H1 (cell line): ENCODE measurements around the gene GPR135. TPM values are rescaled to one million over a fixed set of nuclear protein-coding genes. Genes with fewer than 3 reads are reported as not detected.

Experiments used
- CTCF ChIA-PET: fragments of 300-600 bp; sonication (Branson Sonifier 250); formaldehyde crosslinking; loops from one replicate; lab custom pipeline; 2021; ENCODE audit not compliant: partially characterized antibody; lab: Charles Lee
- POLR2A ChIA-PET: fragments of 300-600 bp; sonication (Branson Sonifier 250); formaldehyde crosslinking; loops from one replicate; lab custom pipeline; 2021; ENCODE audit warnings: inconsistent platforms; ENCODE audit not compliant: partially characterized antibody; lab: Charles Lee
- DNase-seq, 2 experiments: peaks; one replicate each; pipeline versions ENCODE4 v3.0.0 to v3.0.0-alpha.2; 2010 to 2022; ENCODE audit warnings: low spot score in 2 of 2, low read depth in 1 of 2, mixed read lengths in 1 of 2
- FAIRE-seq: peaks from 2 replicates; lab custom pipeline; 2011; peaks lifted over from hg19 to GRCh38; lab: Jason Lieb, UNC
- H2AFZ ChIP-seq: 2 replicates; pipeline ENCODE4 v1.8.1; 2012; ENCODE audit warnings: low read length, inconsistent platforms
- H2AK5ac ChIP-seq: 2 replicates; pipeline ENCODE4 v1.6.1; 2013; ENCODE audit warnings: low read depth, low read length
- H2BK120ac ChIP-seq: replicated peaks from 2 replicates; pipeline ENCODE3; 2013; ENCODE audit warnings: low read depth, low read length, inconsistent platforms
- H2BK12ac ChIP-seq: 2 replicates; pipeline ENCODE4 v1.6.1; 2013; ENCODE audit warnings: low read depth, low read length
- H2BK15ac ChIP-seq: 2 replicates; pipeline ENCODE4 v1.6.1; 2013; ENCODE audit warnings: low read length
- H2BK20ac ChIP-seq: 2 replicates; pipeline ENCODE4 v1.6.1; 2013; ENCODE audit warnings: low read length
- H2BK5ac ChIP-seq: 2 replicates; pipeline ENCODE4 v1.6.1; 2013; ENCODE audit warnings: low read depth, low read length
- H3K14ac ChIP-seq: 2 replicates; pipeline ENCODE4 v1.6.1; 2013; ENCODE audit warnings: inconsistent platforms; ENCODE audit not compliant: insufficient read length
- H3K18ac ChIP-seq: 2 replicates; pipeline ENCODE4 v1.6.1; 2013; ENCODE audit warnings: low read length; ENCODE audit errors: extremely low read depth
- H3K23ac ChIP-seq: 2 replicates; pipeline ENCODE4 v1.6.1; 2013; ENCODE audit warnings: inconsistent platforms; ENCODE audit not compliant: insufficient read length
- H3K23me2 ChIP-seq: 2 replicates; pipeline ENCODE4 v1.6.1; 2013; ENCODE audit warnings: low read depth, low read length
- H3K27ac ChIP-seq: 2 replicates; pipeline ENCODE4 v1.6.1; 2011; ENCODE audit warnings: low read depth, low read length, inconsistent platforms
- H3K27me3 ChIP-seq, 4 experiments: replicated peaks in 1 of 4; 1 replicate in 1 of 4; 2 replicates in 3 of 4; pipeline versions ENCODE4 v1.6.1 to v1.8.1; 2011 to 2013; ENCODE audit warnings: low read length in 3 of 4, mild to moderate bottlenecking in 3 of 4, inconsistent platforms in 2 of 4, mixed read lengths in 2 of 4, moderate library complexity in 1 of 4; ENCODE audit not compliant: control insufficient read depth in 3 of 4, insufficient read depth in 3 of 4; ENCODE audit errors: extremely low read depth in 1 of 4
- H3K36me3 ChIP-seq, 4 experiments: 2 replicates each; pipeline versions ENCODE4 v1.6.1 to v1.8.1; 2011 to 2013; ENCODE audit warnings: mild to moderate bottlenecking in 4 of 4, low read length in 3 of 4, moderate library complexity in 2 of 4, control low read depth in 1 of 4, inconsistent platforms in 1 of 4; ENCODE audit not compliant: insufficient read depth in 4 of 4, control insufficient read depth in 2 of 4
- H3K4ac ChIP-seq: replicated peaks from 2 replicates; pipeline ENCODE3; 2013; ENCODE audit warnings: low read length, low read depth, mixed read lengths, inconsistent platforms; ENCODE audit not compliant: insufficient read length
- H3K4me1 ChIP-seq, 4 experiments: replicated peaks in 1 of 4; 1 replicate in 1 of 4; 2 replicates in 3 of 4; pipeline versions ENCODE4 v1.6.1 to v1.8.1; 2011 to 2013; ENCODE audit warnings: low read length in 3 of 4, inconsistent platforms in 2 of 4, mixed read lengths in 1 of 4; ENCODE audit not compliant: insufficient read depth in 4 of 4, control insufficient read depth in 3 of 4
- H3K4me2 ChIP-seq, 2 experiments: 2 replicates each; pipeline versions ENCODE4 v1.6.1 to v1.8.1; 2011 to 2013; ENCODE audit warnings: low read depth in 2 of 2, low read length in 2 of 2, control low read depth in 1 of 2, inconsistent platforms in 1 of 2, mild to moderate bottlenecking in 1 of 2; ENCODE audit not compliant: insufficient read depth in 1 of 2
- H3K4me3 ChIP-seq, 4 experiments: fragments of 200-600, 300-600 bp in 1 of 4; sonication (generic), shearing (Covaris generic), sonication (Bioruptor Twin) in 1 of 4; 2 replicates each; pipeline versions ENCODE4 v1.5.1 to v1.8.1; 2011 to 2016; ENCODE audit warnings: low read length in 4 of 4, low read depth in 3 of 4, control low read depth in 2 of 4, inconsistent platforms in 2 of 4, mild to moderate bottlenecking in 2 of 4, mixed read lengths in 1 of 4, moderate library complexity in 1 of 4; ENCODE audit not compliant: insufficient read depth in 2 of 4; ENCODE audit errors: extremely low read depth in 1 of 4
- H3K56ac ChIP-seq: replicated peaks from 2 replicates; pipeline ENCODE3; 2013; ENCODE audit warnings: low read depth, mild to moderate bottlenecking, mixed read lengths, low read length, inconsistent platforms; ENCODE audit not compliant: insufficient read length
- H3K79me1 ChIP-seq: 2 replicates; pipeline ENCODE4 v1.6.1; 2013; ENCODE audit warnings: low read depth, low read length, control low read depth
- H3K79me2 ChIP-seq, 2 experiments: 2 replicates each; pipeline versions ENCODE4 v1.6.1 to v1.8.1; 2012 to 2013; ENCODE audit warnings: low read length in 2 of 2, mild to moderate bottlenecking in 2 of 2, inconsistent platforms in 1 of 2; ENCODE audit not compliant: insufficient read depth in 2 of 2, control insufficient read depth in 1 of 2
- H3K9ac ChIP-seq, 4 experiments: replicated peaks in 1 of 4; 1 replicate in 1 of 4; 2 replicates in 3 of 4; pipeline versions ENCODE4 v1.6.1 to v1.8.1; 2011 to 2013; ENCODE audit warnings: low read depth in 3 of 4, low read length in 3 of 4, control low read depth in 2 of 4, mild to moderate bottlenecking in 2 of 4, moderate library complexity in 2 of 4, inconsistent platforms in 1 of 4; ENCODE audit errors: extremely low read depth in 1 of 4
- H3K9me3 ChIP-seq, 2 experiments: 2 replicates each; pipeline versions ENCODE4 v1.6.1 to v1.8.1; 2012 to 2013; ENCODE audit warnings: mild to moderate bottlenecking in 2 of 2, moderate library complexity in 2 of 2, control low read depth in 1 of 2, inconsistent platforms in 1 of 2, low read depth in 1 of 2, low read length in 1 of 2, mixed read lengths in 1 of 2; ENCODE audit not compliant: insufficient read depth in 2 of 2
- H4K20me1 ChIP-seq, 2 experiments: replicated peaks in 1 of 2; 2 replicates each; pipeline versions ENCODE3 to v1.8.1; 2011 to 2013; ENCODE audit warnings: inconsistent platforms in 2 of 2, low read length in 2 of 2, mild to moderate bottlenecking in 1 of 2; ENCODE audit not compliant: insufficient read depth in 2 of 2, control insufficient read depth in 1 of 2
- H4K5ac ChIP-seq: 2 replicates; pipeline ENCODE4 v1.6.1; 2013; ENCODE audit warnings: low read length, low read depth, mixed read lengths, inconsistent platforms; ENCODE audit not compliant: insufficient read length
- H4K8ac ChIP-seq: 2 replicates; pipeline ENCODE4 v1.8.0; 2013; ENCODE audit warnings: mild to moderate bottlenecking, moderate library complexity, low read length, inconsistent platforms; ENCODE audit not compliant: insufficient read depth; ENCODE audit errors: extremely low read depth
- H4K91ac ChIP-seq: replicated peaks from 2 replicates; pipeline ENCODE3; 2013; ENCODE audit warnings: low read length, mixed read lengths, inconsistent platforms; ENCODE audit not compliant: insufficient read length
- BCL11A ChIP-seq, 2 experiments: IDR thresholded peaks; one replicate each; pipeline ENCODE4 v1.6.1; 2011; ENCODE audit warnings: low read depth in 2 of 2, low read length in 2 of 2, mild to moderate bottlenecking in 2 of 2
- CEBPB ChIP-seq: IDR thresholded peaks from 2 replicates; pipeline ENCODE4 v1.6.1; 2012; ENCODE audit warnings: low read depth, low read length
- CHD1 ChIP-seq: IDR thresholded peaks from 2 replicates; pipeline ENCODE4 v1.6.1; 2012; ENCODE audit warnings: low read depth, low read length, improper control_type of control experiment
- CTBP2 ChIP-seq: IDR thresholded peaks from 2 replicates; pipeline ENCODE4 v1.7.0; 2011; ENCODE audit warnings: borderline replicate concordance, mild to moderate bottlenecking, moderate library complexity, mixed read lengths, low read length; ENCODE audit not compliant: insufficient read depth, insufficient read length
- GTF2F1 ChIP-seq: IDR thresholded peaks from 2 replicates; pipeline ENCODE4 v1.6.1; 2012; ENCODE audit warnings: low read depth, low read length, improper control_type of control experiment, borderline replicate concordance
- NRF1 ChIP-seq: IDR thresholded peaks from 2 replicates; pipeline ENCODE4 v1.6.1; 2011; ENCODE audit warnings: mild to moderate bottlenecking, low read depth, low read length, improper control_type of control experiment
- PHF8 ChIP-seq: fragments of 200-600 bp; sonication (generic); conservative IDR thresholded peaks from 2 replicates; pipeline ENCODE4 v1.7.1; 2012; ENCODE audit warnings: low read depth, mild to moderate bottlenecking, inconsistent platforms, low read length, moderate library complexity
- RNF2 ChIP-seq: fragments of 200-900, 300-1000 bp; sonication (generic); IDR thresholded peaks from 2 replicates; pipeline ENCODE4 v1.7.1; 2016; ENCODE audit warnings: borderline replicate concordance, low read depth, mild to moderate bottlenecking, antibody characterized with exemption, low read length; ENCODE audit not compliant: poor library complexity, severe bottlenecking; ENCODE audit errors: missing control alignments
- SP1 ChIP-seq: IDR thresholded peaks from 2 replicates; pipeline ENCODE4 v1.6.1; 2011; ENCODE audit warnings: low read depth, low read length
- TAF1 ChIP-seq: IDR thresholded peaks from 2 replicates; pipeline ENCODE4 v1.6.1; 2011; ENCODE audit warnings: mild to moderate bottlenecking, low read depth, low read length
- YY1 ChIP-seq: IDR thresholded peaks from 2 replicates; pipeline ENCODE4 v1.6.1; 2011; ENCODE audit warnings: low read depth, mild to moderate bottlenecking, low read length
- ZNF274 ChIP-seq: IDR thresholded peaks from 2 replicates; pipeline ENCODE4 v1.7.0; 2012; ENCODE audit warnings: low read length, borderline replicate concordance; ENCODE audit errors: extremely low read depth
- WGBS, 2 experiments: shearing (Covaris generic) in 1 of 2; methylation state at CpG; one replicate each; pipeline versions ENCODE4 v1.1.6 to v1.1.7; 2013 to 2015; ENCODE audit warnings: low lambda C conversion rate in 2 of 2, mixed read lengths in 2 of 2, inconsistent platforms in 1 of 2, low coverage in 1 of 2, missing lambda C conversion rate in 1 of 2; ENCODE audit not compliant: insufficient replicate concordance in 2 of 2, insufficient coverage in 1 of 2, insufficient read length in 1 of 2; ENCODE audit errors: extremely low coverage in 1 of 2, missing lambda C conversion rate in 1 of 2; 5-methylcytosine and 5-hydroxymethylcytosine counted together
- polyA plus RNA-seq, 7 experiments: library from polyadenylated mRNA; depleted of rRNA in 3 of 7; stranded (reverse) in 5 of 7; unstranded in 2 of 7; fragments of >200 nt in 5 of 7; fragments of 200-250 nt in 2 of 7; gene quantifications; 1 replicate in 5 of 7; 2 replicates in 1 of 7; 4 replicates in 1 of 7; pipeline versions ENCODE4 v1.2.1 to v1.2.3, GENCODE V29; 2011 to 2013; ENCODE audit warnings: missing spikeins in 2 of 7, mixed read lengths in 2 of 7
- total RNA-seq: library from RNA; stranded (reverse); fragmentation: NEBNext Ultra II Directional; extraction: Animal tissue kit (Norgen Biotek cat#: 25700); gene quantifications from 2 replicates; pipeline ENCODE4 v1.2.1, GENCODE V29; 2021
- TF ChIP-seq, protein P1 (sequence below): IDR thresholded peaks from 2 replicates; pipeline ENCODE4 v1.6.1; 2012; ENCODE audit warnings: low read length, inconsistent platforms

Gene GPR135
- total and polyA plus RNA-seq, 2 of the 8 experiments (the other 6 are each of a cell fraction or from before 2014, with no cell fraction given) = 0.48 to 1.1 TPM

DNA sequence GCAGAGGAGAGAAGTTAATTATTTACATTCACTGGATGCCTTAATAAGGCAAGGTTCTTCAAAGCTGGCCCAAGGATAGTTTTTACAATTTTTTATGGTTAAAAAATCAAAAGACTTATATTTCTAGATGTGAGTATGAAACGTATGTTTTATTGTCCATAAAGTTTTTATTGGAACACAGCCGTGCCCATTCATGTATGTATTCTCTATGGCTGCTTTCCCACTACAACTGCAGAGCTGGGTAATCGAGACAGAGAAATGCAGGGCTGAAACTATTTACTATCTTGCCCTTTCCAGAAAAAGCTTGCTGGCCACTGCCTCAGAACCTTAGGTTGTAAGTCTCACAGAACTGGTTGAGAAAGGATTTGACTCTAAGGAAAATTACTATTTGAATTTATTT is 35.6 kb upstream of the GPR135 start:
- CTCF ChIA-PET = interaction anchor here (1.1 to 6.3 kb wide), 3 partner anchors 67 to 76 kb away, joined by 3 to 34 read pairs (median 3); partner anchors contain the start of gene CCDC175
- H2BK12ac ChIP-seq = no peak overlapping the region
- TF ChIP-seq BCL11A (IDR thresholded peaks at IDR 0.05; ENCODE audit: low read depth in 2 of 2, low read length in 2 of 2) (no peak), CTBP2 (no peak), CHD1 (no peak), YY1 (no peak), SP1 (no peak), TAF1 (no peak), GTF2F1 (no peak), RNF2 (no peak), PHF8 (no peak), ZNF274 (no peak), NRF1 (no peak), CEBPB (no peak)
- TF ChIP-seq, protein P1, sequence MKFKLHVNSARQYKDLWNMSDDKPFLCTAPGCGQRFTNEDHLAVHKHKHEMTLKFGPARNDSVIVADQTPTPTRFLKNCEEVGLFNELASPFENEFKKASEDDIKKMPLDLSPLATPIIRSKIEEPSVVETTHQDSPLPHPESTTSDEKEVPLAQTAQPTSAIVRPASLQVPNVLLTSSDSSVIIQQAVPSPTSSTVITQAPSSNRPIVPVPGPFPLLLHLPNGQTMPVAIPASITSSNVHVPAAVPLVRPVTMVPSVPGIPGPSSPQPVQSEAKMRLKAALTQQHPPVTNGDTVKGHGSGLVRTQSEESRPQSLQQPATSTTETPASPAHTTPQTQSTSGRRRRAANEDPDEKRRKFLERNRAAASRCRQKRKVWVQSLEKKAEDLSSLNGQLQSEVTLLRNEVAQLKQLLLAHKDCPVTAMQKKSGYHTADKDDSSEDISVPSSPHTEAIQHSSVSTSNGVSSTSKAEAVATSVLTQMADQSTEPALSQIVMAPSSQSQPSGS = no peak

More for the DNA sequence above, 35.6 kb upstream of the GPR135 start:
- WGBS, 2 experiments = 91% methylated on average over 3 of the region's 3 CpGs; no CpG with 5 or more reads in 1 of the 2 experiments
- H3K56ac ChIP-seq = no peak overlapping the region
- H4K20me1 ChIP-seq = no peaks in the 10 kb centered on the region
- H3K9me3 ChIP-seq = no peaks in the 10 kb centered on the region
- H3K23ac ChIP-seq = no peak overlapping the region
- no peak overlapping the region for H3K18ac ChIP-seq
- H3K4me1 ChIP-seq = no peaks in the 10 kb centered on the region
- H3K27ac ChIP-seq = no peak overlapping the region
- no peak overlapping the region for H2BK5ac ChIP-seq
- H3K79me2 ChIP-seq = no peaks in the 10 kb centered on the region
- no peak overlapping the region for H2AFZ ChIP-seq
- no peak overlapping the region for H2BK15ac ChIP-seq
- H4K8ac ChIP-seq = no peak overlapping the region
- no peak overlapping the region for H3K4ac ChIP-seq
- no peak overlapping the region for H4K91ac ChIP-seq
- H2BK20ac ChIP-seq = no peak overlapping the region
- FAIRE-seq = no peak
- H3K4me2 ChIP-seq = no peak overlapping the region
- H4K5ac ChIP-seq = no peak overlapping the region
- no peaks in the 10 kb centered on the region for H3K79me1 ChIP-seq
- no peak overlapping the region for H3K9ac ChIP-seq
- no peak overlapping the region for H3K14ac ChIP-seq
- no peaks in the 10 kb centered on the region for H3K23me2 ChIP-seq
- no peak overlapping the region for H2BK120ac ChIP-seq
- no peaks in the 10 kb centered on the region for H3K27me3 ChIP-seq
- no peak overlapping the region for H3K4me3 ChIP-seq
- no peak for DNase-seq
- peaks cover 4 to 53% (median 16%) of the 10 kb centered on the region in 4 experiments; a peak in 6 of 8 replicates for H3K36me3 ChIP-seq
- no peak overlapping the region for H2AK5ac ChIP-seq
- POLR2A ChIA-PET = no interaction called here
